ENCODE data around the gene MECP2.

MECP2 gene

GRCh38 chrX:154030715-154031305 is 66.7 kb downstream of the MECP2 start:
- no peak for DNase-seq

- DNase-seq: no peak
These were observed 67.3 kb downstream of the MECP2 start for GRCh38 chrX:154030266-154030665.

- no peak for DNase-seq
These were observed 68.1 kb downstream of the MECP2 start for GRCh38 chrX:154029439-154029838.

GRCh38 chrX:154028502-154029184 is 68.9 kb downstream of the MECP2 start:
- no peak for DNase-seq

DNA sequence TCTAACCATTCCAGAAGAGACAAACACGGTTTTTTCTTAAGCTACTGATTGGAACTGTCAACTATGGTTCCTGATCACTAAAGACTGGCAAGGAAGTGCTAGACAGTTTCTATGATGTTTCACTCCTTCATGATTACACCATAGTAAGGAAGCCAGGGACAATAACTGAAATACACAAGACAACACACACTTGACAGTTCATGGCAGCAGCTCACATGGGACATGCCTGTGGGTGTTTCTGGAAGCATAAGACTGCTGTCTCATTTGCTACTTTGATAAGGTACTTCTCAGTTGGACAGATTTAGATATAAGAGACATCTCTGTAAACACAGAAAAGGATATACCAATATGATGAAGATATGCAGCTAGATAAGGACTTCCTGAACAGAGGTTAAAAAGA is 69.5 kb downstream of the MECP2 start:
- no peak for DNase-seq

- no peak for DNase-seq
These were observed 70.5 kb downstream of the MECP2 start for GRCh38 chrX:154027022-154027402.

DNA sequence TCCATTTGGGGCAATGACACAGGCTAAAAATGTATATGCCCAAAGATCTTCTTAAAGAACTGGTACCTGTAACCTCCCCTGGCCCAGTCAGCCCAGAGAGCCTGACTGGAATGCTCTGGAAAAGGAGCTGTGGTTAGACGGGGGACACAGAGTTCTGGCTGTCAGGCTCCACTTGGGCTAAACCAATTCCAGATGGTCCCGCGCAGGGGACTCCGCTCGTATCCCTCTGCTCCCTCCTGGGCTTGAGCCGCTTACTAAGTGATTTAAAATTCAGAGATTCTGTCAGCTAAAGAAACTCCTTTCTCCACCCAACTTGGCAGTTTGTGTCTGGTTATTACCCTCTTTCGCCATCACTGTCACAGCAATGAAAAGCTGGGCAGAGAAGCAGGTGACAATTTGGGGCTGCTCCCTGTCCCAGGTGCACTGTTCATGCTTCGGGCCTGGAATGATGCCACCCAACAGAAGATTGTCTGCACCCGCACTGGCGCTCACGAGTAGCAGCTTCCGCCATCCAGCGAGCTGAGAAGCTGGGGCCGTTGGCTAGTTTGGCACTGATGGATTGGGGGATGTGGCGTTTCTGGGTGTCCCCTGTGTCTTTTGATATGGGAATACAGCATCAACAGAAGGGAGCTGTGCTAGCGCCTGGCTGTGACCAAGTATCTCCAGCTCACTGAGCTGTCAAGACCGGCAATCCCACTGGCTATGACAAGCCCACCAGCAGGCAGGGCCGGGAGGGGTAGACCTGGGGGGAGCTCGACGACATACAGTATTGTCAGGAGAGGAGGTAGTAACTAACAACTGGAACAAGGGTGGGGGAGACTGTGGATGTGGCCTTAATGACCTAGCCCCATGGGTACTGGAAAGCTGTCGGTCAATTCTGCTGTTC is 71.1 kb downstream of the MECP2 start:
- DNase-seq: no peak

DNA sequence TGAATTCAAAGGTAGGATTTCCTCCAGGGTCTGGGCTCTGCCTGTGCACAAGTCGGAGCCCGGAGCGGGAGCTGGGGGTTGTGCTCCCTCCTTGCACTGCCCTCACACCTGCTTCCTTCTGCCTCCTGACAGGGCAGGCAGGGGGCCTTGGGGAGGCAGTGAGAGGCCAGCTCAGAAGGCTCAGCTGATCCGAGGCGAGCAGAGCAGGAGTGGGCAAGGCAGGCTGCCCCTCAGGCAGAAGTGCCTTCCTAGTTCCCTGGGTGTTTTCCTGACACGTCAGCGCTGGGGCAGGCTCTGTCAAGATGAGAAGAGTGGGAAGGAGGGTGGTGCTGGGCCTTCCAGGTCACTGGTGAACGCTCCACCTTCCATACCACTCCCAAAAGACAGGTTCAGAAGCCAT is 72.3 kb downstream of the MECP2 start:
- DNase-seq: no peak

- no peak for DNase-seq
These were observed 73.2 kb downstream of the MECP2 start for GRCh38 chrX:154024271-154024670.

DNA sequence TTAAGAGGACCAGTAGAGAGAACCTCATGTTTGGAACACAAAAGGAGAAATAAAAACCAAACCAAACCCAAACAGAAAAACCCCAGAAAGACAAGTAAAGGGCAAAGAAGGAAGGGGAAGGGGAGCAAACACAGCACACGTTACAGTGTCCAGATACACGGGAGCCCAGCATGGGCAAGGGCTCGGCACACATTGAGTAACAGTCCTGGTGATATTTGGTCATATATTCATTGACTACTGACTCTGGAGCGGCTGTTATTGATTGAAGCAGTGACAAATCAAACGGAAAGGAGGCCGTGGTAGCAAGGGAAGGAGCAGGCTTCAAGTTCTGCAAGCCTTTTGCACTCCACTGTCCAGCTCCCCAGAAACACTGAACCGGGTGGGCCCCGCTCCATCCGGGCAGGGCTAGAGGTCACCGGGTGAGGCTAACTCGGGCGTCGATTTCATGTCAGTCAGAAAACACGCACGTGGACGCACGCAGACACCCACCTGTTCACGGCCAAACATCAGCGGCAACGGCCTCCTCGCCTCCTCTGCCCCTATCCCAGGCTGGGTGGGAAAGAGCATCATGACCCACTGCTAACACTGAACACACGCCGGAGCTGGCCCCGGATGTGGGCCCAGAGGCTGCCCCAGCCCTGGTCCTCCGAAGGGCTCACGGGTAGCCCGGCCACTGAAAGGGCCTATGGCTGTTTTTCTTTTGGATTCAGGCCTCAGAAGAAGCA is 74.1 kb downstream of the MECP2 start:
- no peak for DNase-seq

GRCh38 chrX:154022108-154022507 is 75.4 kb downstream of the MECP2 start:
- no peak for DNase-seq

- no peak for DNase-seq
These were observed 76.3 kb downstream of the MECP2 start for GRCh38 chrX:154021131-154021611.

DNA sequence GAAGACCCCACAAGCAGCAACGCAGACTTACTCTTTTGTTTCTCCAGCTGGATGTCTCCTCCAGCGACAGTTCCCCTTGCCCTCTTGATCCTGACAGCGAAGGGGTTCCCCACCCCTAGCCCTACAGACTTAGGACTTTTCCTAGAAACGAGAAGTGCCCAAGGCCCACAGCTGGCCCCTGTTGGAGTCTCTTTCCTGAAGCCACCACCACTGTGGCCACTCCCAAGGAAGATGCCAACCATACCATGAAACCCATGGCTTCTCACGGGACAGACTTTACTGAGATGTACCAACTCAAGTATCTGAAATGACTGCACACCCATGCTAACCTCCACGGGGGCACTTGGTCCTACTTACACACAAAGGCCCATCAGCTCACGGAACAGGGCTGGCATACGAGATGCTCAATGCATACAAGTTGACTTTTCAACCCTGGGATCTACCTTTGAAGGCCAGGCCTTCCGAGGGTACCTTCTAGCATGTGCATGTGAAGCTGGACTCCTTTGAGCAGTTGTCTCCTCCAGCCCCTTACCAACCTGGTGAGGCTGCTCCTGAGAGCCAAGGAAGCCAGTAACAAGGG is 76.9 kb downstream of the MECP2 start:
- no peak for DNase-seq

DNA sequence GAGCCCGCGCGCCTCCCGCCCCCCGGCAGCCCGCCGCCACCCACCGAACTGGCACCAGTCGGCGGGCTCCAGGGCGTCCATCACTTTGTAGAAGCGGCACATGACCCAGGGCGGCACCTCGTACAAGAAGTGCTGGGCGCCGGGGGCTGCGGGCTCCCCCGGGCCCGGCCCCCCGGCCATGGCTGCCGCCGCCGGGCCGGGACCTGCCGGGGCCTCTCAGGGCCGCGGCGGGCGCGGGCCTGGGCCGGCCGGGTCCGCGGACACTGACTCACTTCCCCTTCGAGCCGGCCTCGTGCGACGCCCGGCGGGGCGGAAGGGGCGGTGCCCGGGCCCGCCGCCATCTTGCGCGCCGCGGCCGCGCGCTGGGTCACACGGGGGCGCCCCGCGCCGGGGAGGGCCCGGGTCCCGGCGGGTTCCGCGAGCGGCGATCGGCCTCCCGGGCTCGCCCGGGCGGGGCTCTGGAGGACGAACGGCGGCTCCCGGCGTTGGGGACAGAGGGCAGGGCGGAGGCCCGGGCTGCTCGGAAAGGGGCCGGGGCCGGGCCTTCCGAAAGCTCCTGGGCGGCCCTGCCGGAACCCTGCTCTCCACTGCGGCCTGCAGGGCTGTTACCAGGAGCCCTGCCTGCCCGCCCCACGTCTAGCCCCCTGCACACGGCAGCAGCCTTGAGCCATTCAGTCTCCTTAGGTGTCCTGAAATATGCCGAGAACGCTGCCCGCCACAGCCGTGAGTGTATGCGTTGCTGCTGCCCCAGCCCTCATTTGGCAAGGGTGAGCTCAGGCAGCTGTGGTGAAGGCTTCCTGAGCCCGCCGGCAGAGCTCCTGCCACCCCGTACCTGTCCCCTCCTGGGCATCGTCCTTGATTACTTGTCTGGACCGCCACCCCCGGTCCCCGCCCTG is 77.6 kb downstream of the MECP2 start, which contains the start of gene IRAK1:
Gene IRAK1 (minus strand): TSS at position 270 of the 896 bp plus-strand sequence. CDS start 90 bp downstream, at position 180.
- peak; percentile 17 for DNase-seq

GRCh38 chrX:154019061-154019621 is 78.4 kb downstream of the MECP2 start:
- DNase-seq: no peak

DNA sequence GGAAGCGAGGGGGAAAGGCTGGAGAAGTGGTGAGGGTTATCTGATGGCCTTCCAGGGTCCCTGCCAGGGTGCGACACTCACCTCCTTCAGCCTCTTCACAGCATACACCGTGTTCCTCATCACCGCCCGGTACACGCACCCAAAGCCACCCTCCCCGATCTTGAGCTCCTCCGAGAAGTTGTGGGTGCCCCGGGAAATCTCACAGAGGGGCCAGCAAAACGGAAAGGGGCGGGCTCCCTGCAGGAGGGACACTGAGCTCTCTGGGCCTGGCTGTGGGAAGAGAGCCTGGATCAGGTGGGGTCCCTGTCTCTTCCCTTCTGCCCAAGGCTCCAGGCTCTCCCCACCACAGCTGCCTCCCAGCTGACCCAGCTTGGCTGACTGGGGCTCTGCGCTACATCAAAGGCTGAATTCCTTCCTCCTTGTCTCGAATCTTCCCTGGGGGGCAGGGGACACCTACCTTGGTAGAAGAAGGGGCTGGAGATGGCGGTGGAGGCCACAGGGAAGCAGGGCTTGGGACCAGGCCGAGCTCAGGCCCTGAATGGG is 78.9 kb downstream of the MECP2 start:
- DNase-seq: no peak

DNA sequence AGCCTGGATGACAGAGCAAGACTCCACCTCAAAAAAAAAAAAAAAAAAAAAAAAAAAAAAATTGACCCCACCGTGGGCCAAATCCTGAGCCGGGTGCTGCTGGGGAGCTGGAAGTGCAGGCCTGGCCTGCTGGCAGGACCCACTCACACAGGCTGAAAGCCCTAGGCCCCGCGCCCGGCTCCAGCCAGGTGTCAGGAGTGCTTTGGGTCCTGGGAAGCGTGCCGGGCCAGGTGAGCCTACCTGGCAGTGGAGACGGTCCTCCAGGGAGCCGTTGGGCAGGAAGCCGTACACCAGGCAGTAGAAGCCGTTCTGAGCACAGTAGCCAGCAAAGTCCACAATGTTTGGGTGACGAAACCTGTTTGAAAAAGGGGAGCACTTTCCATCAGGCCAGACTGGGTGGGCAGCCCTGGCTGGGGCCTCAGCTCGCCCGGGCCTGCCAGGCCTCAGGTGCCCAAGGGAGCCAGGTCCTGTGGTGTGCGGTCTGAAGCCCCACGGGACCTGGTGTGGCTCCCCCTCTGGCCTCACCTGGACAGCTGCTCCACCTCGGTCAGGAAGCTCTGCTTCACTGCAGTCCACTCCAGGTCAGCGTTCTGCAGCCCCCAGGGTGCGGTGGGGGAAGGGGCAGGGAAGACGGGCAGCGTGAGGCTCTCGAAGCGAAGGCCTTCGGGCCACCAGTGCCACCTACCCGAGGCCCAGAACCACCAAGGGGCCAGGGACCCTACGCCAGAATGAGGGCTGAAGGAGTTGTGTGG is 79.6 kb downstream of the MECP2 start:
- no peak for DNase-seq

GRCh38 chrX:154016366-154017076 is 81.0 kb downstream of the MECP2 start:
- no peak for DNase-seq

DNA sequence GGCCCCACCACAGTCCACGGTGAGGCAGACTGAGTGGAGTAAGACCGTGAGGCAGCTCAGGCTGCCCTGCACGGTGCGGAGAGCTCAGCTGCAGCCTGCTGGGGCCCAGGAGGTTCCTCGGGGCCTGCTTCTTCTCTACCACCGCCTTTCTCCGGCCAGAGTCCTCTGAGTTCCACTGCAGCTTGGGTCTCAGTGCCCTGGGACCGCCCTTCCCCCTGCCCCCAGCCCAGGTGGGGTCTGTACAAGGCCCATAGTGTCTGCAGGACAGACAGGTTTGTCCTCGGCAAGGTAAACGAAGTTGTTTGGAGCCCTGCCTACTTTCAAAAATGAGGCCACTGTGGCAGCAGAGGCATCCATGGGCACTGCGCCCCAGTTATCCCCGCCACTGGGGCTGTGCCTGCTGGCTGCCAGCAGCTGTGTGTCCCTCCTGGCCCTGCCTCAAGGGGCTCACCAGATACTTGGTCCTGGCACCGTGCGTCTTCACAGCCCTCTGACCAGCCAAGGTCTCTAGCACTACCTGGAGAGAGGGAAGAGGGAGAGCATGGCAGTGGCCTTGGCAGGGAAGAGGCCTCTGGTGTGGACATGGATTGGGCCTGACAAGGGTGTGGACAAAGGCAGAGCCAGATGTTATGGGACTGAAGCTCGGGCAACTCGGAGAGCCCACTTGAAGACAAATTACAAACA is 81.8 kb downstream of the MECP2 start:
- no peak for DNase-seq
